Gastroesophageal sphincter (tissue), 4 donors: ENCODE results near the gene RPUSD3. TPM values are rescaled to one million over a fixed set of nuclear protein-coding genes. Genes with fewer than 3 reads are reported as not detected.
A peak's percentile ranks its signal among the peaks of the same experiment; 100 is the strongest.

Source experiments
- ATAC-seq: fragments of 150-250 bp; one replicate; pipeline ENCODE4 v1.9.1; 2016; ENCODE audit warnings: mild to moderate bottlenecking, moderate library complexity
- H3K27ac ChIP-seq, 4 donors: fragments of 200-600 bp; sonication (generic) in 3 of 4; 1 replicate in 3 of 4; 2 replicates in 1 of 4; pipeline ENCODE4 v1.5.1; 2016 to 2019
- H3K27me3 ChIP-seq: fragments of 200-600 bp; sonication (generic); one replicate; pipeline ENCODE4 v1.5.1; 2019
- H3K36me3 ChIP-seq, 2 donors: fragments of 200-600 bp; sonication (generic); one replicate each; pipeline ENCODE4 v1.5.1; 2019; ENCODE audit warnings: control low read depth in 1 of 2
- H3K4me1 ChIP-seq, 3 donors: fragments of 200-600 bp; sonication (generic); 1 replicate in 2 of 3; 2 replicates in 1 of 3; pipeline ENCODE4 v1.5.1; 2016 to 2019; ENCODE audit warnings: control low read depth in 2 of 3
- H3K4me3 ChIP-seq, 2 donors: fragments of 200-600 bp; sonication (generic); one replicate each; pipeline ENCODE4 v1.5.1; 2019; ENCODE audit warnings: mild to moderate bottlenecking in 1 of 2, moderate library complexity in 1 of 2
- H3K9me3 ChIP-seq, 3 donors: fragments of 200-600 bp; sonication (generic); one replicate each; pipeline ENCODE4 v1.5.1; 2017 to 2019; ENCODE audit warnings: control low read depth in 2 of 3
- CTCF ChIP-seq, 4 experiments: fragments of 200-600 bp in 2 of 4; fragments of 450-650 bp in 2 of 4; sonication (generic) in 1 of 4; IDR thresholded peaks; one replicate each; pipeline ENCODE4 v1.5.1; 2017 to 2019; ENCODE audit warnings: antibody characterized with exemption in 4 of 4, mild to moderate bottlenecking in 2 of 4, moderate library complexity in 2 of 4
- EP300 ChIP-seq: sonication (generic); formaldehyde crosslinking; IDR thresholded peaks from one replicate; pipeline ENCODE4 v1.6.1; 2017; ENCODE audit warnings: antibody characterized with exemption, mild to moderate bottlenecking
- POLR2A ChIP-seq, 2 donors: fragments of 450-650 bp; IDR thresholded peaks; one replicate each; pipeline ENCODE4 v1.6.1; 2017; ENCODE audit warnings: antibody characterized with exemption in 2 of 2, mild to moderate bottlenecking in 2 of 2, moderate library complexity in 1 of 2
- POLR2AphosphoS5 ChIP-seq: sonication (generic); formaldehyde crosslinking; IDR thresholded peaks from one replicate; pipeline ENCODE4 v1.6.1; 2017; ENCODE audit warnings: antibody characterized with exemption
- WGBS, 2 donors: methylation state at CpG; one replicate each; pipeline ENCODE4 v1.1.5; 2018; ENCODE audit warnings: low coverage in 1 of 2; 5-methylcytosine and 5-hydroxymethylcytosine counted together
- total RNA-seq, 4 donors: library from RNA; depleted of rRNA; stranded (reverse); fragments of >200 nt; gene quantifications; one replicate each; pipeline ENCODE4 v1.1.0, GENCODE V29; 2016

Gene RPUSD3
- total RNA-seq, 4 donors from 2014 or later: 23.7 to 43.1 (median 32.6) TPM

DNA sequence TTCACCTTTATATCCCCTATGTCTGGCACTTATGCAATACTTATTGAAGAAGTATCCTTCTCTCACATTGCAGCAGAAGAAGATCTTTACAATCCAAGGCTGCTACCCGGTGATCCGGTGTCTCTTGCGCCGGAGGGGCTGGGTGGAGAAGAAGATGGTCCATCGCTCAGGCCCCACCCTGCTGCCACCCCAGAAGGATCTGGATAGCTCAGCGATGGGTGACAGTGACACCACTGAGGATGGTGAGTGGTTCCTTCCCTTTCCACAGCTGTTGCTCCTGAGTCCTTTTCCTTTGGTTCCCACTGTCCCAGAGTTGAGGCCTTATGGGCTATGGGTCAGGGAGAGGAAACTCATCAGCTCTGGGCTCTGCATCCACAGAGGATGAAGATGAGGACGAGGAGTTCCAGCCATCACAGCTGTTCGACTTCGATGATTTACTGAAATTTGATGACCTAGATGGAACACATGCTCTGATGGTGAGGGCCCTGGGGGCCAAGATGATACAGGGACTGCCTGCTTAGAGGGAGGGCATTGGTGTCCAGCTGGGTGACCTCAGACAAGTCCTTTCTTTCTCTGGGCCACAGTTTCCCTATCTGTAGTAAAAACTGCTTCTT, 30.8 kb downstream of the RPUSD3 start:
- H3K36me3 ChIP-seq: peaks cover 0 to 35% of the 10 kb centered on the region in 2 donors
- no peaks in the 10 kb centered on the region for H3K9me3 ChIP-seq
- peaks cover 0 to 31% (median 8%) of the 10 kb centered on the region in 3 donors for H3K4me1 ChIP-seq
- no peaks in the 10 kb centered on the region for H3K27me3 ChIP-seq
- WGBS, 2 donors: 95 to 96% methylated on average over 4 to 5 of the region's 9 CpGs
- H3K27ac ChIP-seq: no peak overlapping the region
- TF ChIP-seq POLR2AphosphoS5: no peak
- no peak for TF ChIP-seq EP300
- TF ChIP-seq CTCF (IDR thresholded peaks at IDR 0.05): no peak
- TF ChIP-seq POLR2A (IDR thresholded peaks at IDR 0.05): no peak
- no peak for ATAC-seq
- H3K4me3 ChIP-seq: no peak overlapping the region

DNA sequence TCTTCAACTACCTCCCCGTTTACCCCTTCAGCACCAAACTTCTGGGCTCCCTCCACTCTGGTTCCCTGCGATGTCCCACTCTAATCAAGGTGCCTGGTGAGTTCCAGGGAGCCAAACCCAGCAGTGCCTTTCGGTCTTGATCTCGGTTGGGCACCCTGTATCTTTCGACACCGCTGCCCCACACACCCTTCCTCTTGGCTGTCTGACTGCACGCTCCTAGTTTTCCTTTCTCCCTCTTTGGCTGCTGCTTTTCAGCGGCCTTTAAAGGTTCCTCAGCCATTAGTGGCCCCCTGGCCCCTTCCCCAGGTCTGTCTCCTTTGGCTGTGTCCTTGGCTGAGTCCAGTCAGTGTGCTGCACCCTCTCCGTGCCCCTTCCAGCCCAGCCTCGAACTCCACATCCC, 33.0 kb downstream of the RPUSD3 start:
- TF ChIP-seq POLR2A (IDR thresholded peaks at IDR 0.05): no peak
- no peak for ATAC-seq
- WGBS, 2 donors: 35 to 41% methylated on average over 6 to 10 of the region's 10 CpGs
- peak overlapping the region; percentile 77 to 85 for H3K4me3 ChIP-seq
- H3K36me3 ChIP-seq: peaks cover 0 to 45% of the 10 kb centered on the region in 2 donors
- no peaks in the 10 kb centered on the region for H3K9me3 ChIP-seq
- peak overlapping the region; percentile 93 to 98 (median 95) for H3K27ac ChIP-seq
- H3K4me1 ChIP-seq: peaks cover 0 to 31% (median 8%) of the 10 kb centered on the region in 3 donors
- H3K27me3 ChIP-seq: no peaks in the 10 kb centered on the region

- TF ChIP-seq EP300 (no peak), POLR2AphosphoS5 (no peak), CTCF (IDR thresholded peaks at IDR 0.05) (no peak), POLR2A (IDR thresholded peaks at IDR 0.05) (no peak)
- WGBS, 2 donors: 0% methylated on average over 6 of the region's 18 CpGs; no CpG with 5 or more reads in 1 of the 2 donors
- Histone ChIP-seq H3K4me3 (peak overlapping the region; percentile 77 to 85), H3K27me3 (no peaks in the 10 kb centered on the region), H3K27ac (peak overlapping the region; percentile 93 to 98 (median 95)), H3K9me3 (no peaks in the 10 kb centered on the region), H3K4me1 (peaks cover 0 to 31% (median 8%) of the 10 kb centered on the region in 3 donors), H3K36me3 (peaks cover 0 to 45% of the 10 kb centered on the region in 2 donors)
- peak; percentile 30 for ATAC-seq
Observed at GRCh38 chr3:9810433-9810770, 33.4 kb downstream of the RPUSD3 start.

- 9 to 40% methylated on average over 1 to 6 of the region's 76 CpGs for WGBS, 2 donors
- H3K27me3 ChIP-seq: no peaks in the 10 kb centered on the region
- peaks cover 0 to 45% of the 10 kb centered on the region in 2 donors for H3K36me3 ChIP-seq
- peak; percentile 90 for ATAC-seq
- H3K4me3 ChIP-seq: peak within 1 kb of the TSS; percentile 77 to 85
- no peaks in the 10 kb centered on the region for H3K9me3 ChIP-seq
- peak within 1 kb of the TSS; percentile 93 to 98 (median 95) for H3K27ac ChIP-seq
- H3K4me1 ChIP-seq: peaks cover 0 to 31% (median 8%) of the 10 kb centered on the region in 3 donors
- TF ChIP-seq EP300: no peak
- TF ChIP-seq POLR2AphosphoS5: peak; percentile 59
- TF ChIP-seq CTCF (IDR thresholded peaks at IDR 0.05): peak in 2 of 4 experiments; percentile 21
- TF ChIP-seq POLR2A (IDR thresholded peaks at IDR 0.05): peak; percentile 74 to 75
Observed at GRCh38 chr3:9809615-9810432, 34.0 kb downstream of the RPUSD3 start, which contains the start of gene TTLL3. TSS of gene TTLL3 (plus strand) at chr3:9810262. CDS start at chr3:9810662, 400 bp downstream.

DNA sequence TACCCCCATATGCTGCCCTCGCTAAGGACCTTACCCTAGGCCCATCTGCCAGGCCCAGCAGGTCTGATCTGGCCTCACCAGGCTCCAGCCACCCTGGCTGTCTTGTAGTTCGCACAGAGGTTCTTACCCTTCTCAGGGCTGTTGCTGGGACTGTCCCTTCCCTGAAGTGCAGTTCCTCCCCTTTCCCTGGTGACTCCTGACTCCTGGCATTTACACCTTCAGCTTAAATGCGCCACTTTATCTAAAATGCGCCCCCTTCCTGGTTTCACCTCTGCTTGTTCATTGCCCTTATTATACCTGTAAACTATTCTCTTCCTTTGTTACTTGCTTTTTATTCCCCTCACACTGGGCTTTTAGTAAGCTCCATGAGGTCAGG, 34.6 kb downstream of the RPUSD3 start:
- TF ChIP-seq EP300: no peak
- no peak for TF ChIP-seq CTCF (IDR thresholded peaks at IDR 0.05)
- no peak for TF ChIP-seq POLR2A (IDR thresholded peaks at IDR 0.05)
- TF ChIP-seq POLR2AphosphoS5: no peak
- Histone ChIP-seq H3K9me3 (no peaks in the 10 kb centered on the region), H3K27ac (peak overlapping the region; percentile 93 to 98 (median 95)), H3K4me1 (peaks cover 0 to 31% (median 8%) of the 10 kb centered on the region in 3 donors), H3K36me3 (peaks cover 0 to 45% of the 10 kb centered on the region in 2 donors), H3K4me3 (peak overlapping the region; percentile 77 to 85), H3K27me3 (no peaks in the 10 kb centered on the region)
- 80 to 81% methylated on average over 3 to 4 of the region's 4 CpGs for WGBS, 2 donors
- ATAC-seq: no peak
